Gastroesophageal sphincter (tissue), 3 donors: Measurements from ENCODE around the gene ABCA5.
A peak's percentile ranks its signal among the peaks of the same experiment; 100 is the strongest.

Experiments used
- CTCF ChIP-seq, 4 experiments: fragments of 200-600 bp in 2 of 4; fragments of 450-650 bp in 2 of 4; sonication (generic) in 1 of 4; IDR thresholded peaks; one replicate each; pipeline ENCODE4 v1.5.1; 2017 to 2019; ENCODE audit warnings: antibody characterized with exemption in 4 of 4, mild to moderate bottlenecking in 2 of 4, moderate library complexity in 2 of 4
- EP300 ChIP-seq: sonication (generic); formaldehyde crosslinking; IDR thresholded peaks from one replicate; pipeline ENCODE4 v1.6.1; 2017; ENCODE audit warnings: antibody characterized with exemption, mild to moderate bottlenecking
- POLR2A ChIP-seq, 2 donors: fragments of 450-650 bp; IDR thresholded peaks; one replicate each; pipeline ENCODE4 v1.6.1; 2017; ENCODE audit warnings: antibody characterized with exemption in 2 of 2, mild to moderate bottlenecking in 2 of 2, moderate library complexity in 1 of 2
- POLR2AphosphoS5 ChIP-seq: sonication (generic); formaldehyde crosslinking; IDR thresholded peaks from one replicate; pipeline ENCODE4 v1.6.1; 2017; ENCODE audit warnings: antibody characterized with exemption

GRCh38 chr17:69327060-69327831, at the start of gene ABCA5:
- TF ChIP-seq CTCF (IDR thresholded peaks at IDR 0.05), result no peak
- TF ChIP-seq POLR2AphosphoS5, result peak; percentile 69
- TF ChIP-seq EP300, result no peak
- peak; percentile 75 to 83 for TF ChIP-seq POLR2A (IDR thresholded peaks at IDR 0.05)
